Breast epithelium (tissue), 4 donors: Measurements from ENCODE around the gene NEO1. TPM values are rescaled to one million over a fixed set of nuclear protein-coding genes. Genes with fewer than 3 reads are reported as not detected.

Source experiments
- DNase-seq, 2 donors: peaks; one replicate each; pipeline ENCODE4 v3.0.0-alpha.2; 2019; ENCODE audit warnings: low spot score in 2 of 2
- H3K27ac ChIP-seq, 2 donors: fragments of 200-600 bp; sonication (generic) in 1 of 2; one replicate each; pipeline ENCODE4 v1.5.1; 2016 to 2019; ENCODE audit warnings: mild to moderate bottlenecking in 1 of 2
- H3K27me3 ChIP-seq, 2 donors: fragments of 200-600 bp; sonication (generic) in 1 of 2; one replicate each; pipeline versions ENCODE4 v1.5.1 to v1.6.0; 2017 to 2019; ENCODE audit warnings: control low read depth in 1 of 2, mild to moderate bottlenecking in 1 of 2
- H3K36me3 ChIP-seq: fragments of 200-600 bp; one replicate; pipeline ENCODE4 v1.5.1; 2019
- H3K4me1 ChIP-seq, 2 donors: fragments of 200-600 bp; sonication (generic); one replicate each; pipeline ENCODE4 v1.5.1; 2016 to 2019; ENCODE audit warnings: control low read depth in 1 of 2
- H3K4me3 ChIP-seq, 3 donors: fragments of 200-600 bp; sonication (generic); 1 replicate in 2 of 3; 2 replicates in 1 of 3; pipeline ENCODE4 v1.5.1; 2016 to 2019; ENCODE audit warnings: mild to moderate bottlenecking in 3 of 3, moderate library complexity in 2 of 3
- H3K9me3 ChIP-seq, 2 donors: fragments of 200-600 bp; sonication (generic) in 1 of 2; one replicate each; pipeline ENCODE4 v1.5.1; 2016 to 2019; ENCODE audit warnings: control low read depth in 1 of 2
- POLR2A ChIP-seq: fragments of 450-650 bp; IDR thresholded peaks from one replicate; pipeline ENCODE4 v1.6.1; 2016; ENCODE audit warnings: antibody characterized with exemption, mild to moderate bottlenecking, moderate library complexity
- POLR2AphosphoS5 ChIP-seq, 3 donors: sonication (generic); formaldehyde crosslinking; IDR thresholded peaks; one replicate each; pipeline ENCODE4 v1.6.1; 2017; ENCODE audit warnings: antibody characterized with exemption in 3 of 3
- intact Hi-C: fragments of 100-400 bp; cut with DNase I; formaldehyde crosslinking; loops from one replicate; pipeline ENCODE4 v1.15.1; 2023; ENCODE audit warnings: low total_unique reads
- total RNA-seq, 3 donors: library from RNA; depleted of rRNA; stranded (reverse); fragments of >200 nt; gene quantifications; one replicate each; pipeline ENCODE4 v1.1.0, GENCODE V29; 2016
- TF ChIP-seq, protein P1 (sequence below), 3 donors: fragments of 450-650 bp; IDR thresholded peaks; one replicate each; pipeline ENCODE4 v1.5.1; 2016 to 2017; ENCODE audit warnings: antibody characterized with exemption in 3 of 3, mild to moderate bottlenecking in 3 of 3, moderate library complexity in 3 of 3

NEO1 gene
- total RNA-seq, 3 donors from 2014 or later = 21.3 to 66.3 (median 27.5) TPM

DNA sequence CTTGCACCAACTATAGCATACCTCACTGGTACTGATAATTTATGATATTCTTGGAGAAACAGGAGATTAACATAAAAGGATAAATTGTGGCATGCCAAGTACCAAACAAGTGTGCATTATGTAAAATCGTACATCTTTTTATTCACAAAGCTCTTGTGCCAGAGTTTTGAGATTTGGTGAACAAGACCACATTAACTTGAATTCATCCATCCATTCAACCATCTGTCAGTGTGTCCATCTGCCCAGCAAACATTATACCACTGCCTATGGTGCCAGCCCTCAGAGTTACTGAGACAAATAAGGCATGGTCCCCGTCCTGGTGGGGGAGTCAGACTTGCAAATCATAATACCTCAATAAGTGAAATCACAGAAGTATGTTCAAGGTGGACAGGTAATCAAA lies 17.0 kb upstream of the NEO1 start:
- no peak for DNase-seq
- H3K27me3 ChIP-seq = no peaks in the 10 kb centered on the region
- H3K9me3 ChIP-seq = no peaks in the 10 kb centered on the region
- no peak overlapping the region for H3K27ac ChIP-seq
- TF ChIP-seq, protein P1, sequence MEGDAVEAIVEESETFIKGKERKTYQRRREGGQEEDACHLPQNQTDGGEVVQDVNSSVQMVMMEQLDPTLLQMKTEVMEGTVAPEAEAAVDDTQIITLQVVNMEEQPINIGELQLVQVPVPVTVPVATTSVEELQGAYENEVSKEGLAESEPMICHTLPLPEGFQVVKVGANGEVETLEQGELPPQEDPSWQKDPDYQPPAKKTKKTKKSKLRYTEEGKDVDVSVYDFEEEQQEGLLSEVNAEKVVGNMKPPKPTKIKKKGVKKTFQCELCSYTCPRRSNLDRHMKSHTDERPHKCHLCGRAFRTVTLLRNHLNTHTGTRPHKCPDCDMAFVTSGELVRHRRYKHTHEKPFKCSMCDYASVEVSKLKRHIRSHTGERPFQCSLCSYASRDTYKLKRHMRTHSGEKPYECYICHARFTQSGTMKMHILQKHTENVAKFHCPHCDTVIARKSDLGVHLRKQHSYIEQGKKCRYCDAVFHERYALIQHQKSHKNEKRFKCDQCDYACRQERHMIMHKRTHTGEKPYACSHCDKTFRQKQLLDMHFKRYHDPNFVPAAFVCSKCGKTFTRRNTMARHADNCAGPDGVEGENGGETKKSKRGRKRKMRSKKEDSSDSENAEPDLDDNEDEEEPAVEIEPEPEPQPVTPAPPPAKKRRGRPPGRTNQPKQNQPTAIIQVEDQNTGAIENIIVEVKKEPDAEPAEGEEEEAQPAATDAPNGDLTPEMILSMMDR (IDR thresholded peaks at IDR 0.05) = no peak
- no peak for TF ChIP-seq POLR2A
- no peak for TF ChIP-seq POLR2AphosphoS5 (IDR thresholded peaks at IDR 0.05)
- no peaks in the 10 kb centered on the region for H3K36me3 ChIP-seq
- H3K4me3 ChIP-seq = no peak overlapping the region
- H3K4me1 ChIP-seq = no peaks in the 10 kb centered on the region
- intact Hi-C loops = no loop called here

DNA sequence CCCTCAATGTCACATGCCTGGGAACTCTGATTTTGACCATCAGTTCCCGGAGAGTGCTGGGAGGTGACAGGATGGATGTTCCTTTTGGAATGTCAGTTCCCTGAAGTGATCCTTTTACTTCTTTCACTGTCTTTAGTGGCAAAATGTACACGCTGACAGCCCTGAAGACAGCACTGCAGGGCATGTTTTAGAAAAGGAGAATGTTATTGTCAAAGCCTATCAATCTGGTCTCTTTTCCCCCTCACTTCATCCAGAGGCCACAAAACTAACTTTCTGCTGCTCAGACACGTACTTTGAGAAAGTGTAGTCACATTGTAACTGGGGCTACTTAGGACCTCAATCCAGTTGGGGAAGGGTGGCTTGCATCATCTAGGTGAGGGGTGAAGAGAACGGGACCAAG lies 14.0 kb upstream of the NEO1 start:
- no peaks in the 10 kb centered on the region for H3K9me3 ChIP-seq
- TF ChIP-seq POLR2A (no peak), POLR2AphosphoS5 (IDR thresholded peaks at IDR 0.05) (no peak)
- TF ChIP-seq, protein P1 (IDR thresholded peaks at IDR 0.05) = no peak
- H3K27me3 ChIP-seq = no peaks in the 10 kb centered on the region
- no peaks in the 10 kb centered on the region for H3K36me3 ChIP-seq
- no peaks in the 10 kb centered on the region for H3K4me1 ChIP-seq
- no peak for DNase-seq
- intact Hi-C loops = no loop called here
- H3K4me3 ChIP-seq = no peak overlapping the region
- no peak overlapping the region for H3K27ac ChIP-seq

DNA sequence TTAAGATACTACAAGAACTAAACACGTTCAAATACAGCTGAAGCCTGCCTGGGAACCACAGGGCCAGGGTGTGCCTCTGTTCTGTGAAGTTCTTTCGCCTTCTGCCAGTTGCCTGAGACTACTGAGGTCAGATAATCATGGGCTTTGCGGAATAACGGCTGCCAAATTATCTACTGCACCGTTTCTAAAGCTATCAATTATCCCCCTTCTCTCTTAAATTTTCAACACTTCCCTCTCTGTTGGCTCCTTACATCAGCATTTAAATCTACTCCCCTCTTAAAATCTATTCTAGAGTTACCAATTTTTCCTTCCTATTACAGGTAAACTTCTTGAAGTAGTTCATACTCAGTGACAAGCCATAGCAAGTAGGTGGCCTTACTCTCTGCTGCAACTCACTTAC lies 6.2 kb upstream of the NEO1 start:
- no peaks in the 10 kb centered on the region for H3K27me3 ChIP-seq
- H3K9me3 ChIP-seq = no peaks in the 10 kb centered on the region
- DNase-seq = no peak
- H3K36me3 ChIP-seq = no peaks in the 10 kb centered on the region
- no peak overlapping the region for H3K4me3 ChIP-seq
- intact Hi-C loops = no loop called here
- H3K4me1 ChIP-seq = no peaks in the 10 kb centered on the region
- TF ChIP-seq, protein P1 (IDR thresholded peaks at IDR 0.05) = no peak
- TF ChIP-seq POLR2A (no peak), POLR2AphosphoS5 (IDR thresholded peaks at IDR 0.05) (no peak)
- H3K27ac ChIP-seq = no peak overlapping the region

DNA sequence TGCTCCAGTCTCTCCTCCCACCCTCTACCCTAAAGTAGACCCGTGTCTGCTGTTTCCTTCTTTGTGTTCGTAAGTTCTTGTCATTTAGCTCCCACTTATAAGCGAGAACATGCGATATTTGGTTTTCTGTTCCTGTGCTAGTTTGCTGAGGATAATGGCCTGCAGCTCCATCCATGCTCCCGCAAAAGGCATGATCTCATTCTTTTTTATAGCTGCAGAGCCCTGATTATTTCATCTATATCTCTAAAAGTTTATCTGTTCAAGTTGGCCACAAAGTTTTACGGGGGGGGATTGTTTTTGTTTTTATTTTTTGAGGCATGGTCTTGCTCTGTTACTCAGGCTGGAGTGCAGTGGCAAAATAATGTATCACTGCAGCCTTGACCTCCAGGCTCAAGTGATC lies 4.4 kb upstream of the NEO1 start:
- intact Hi-C loops = no loop called here

DNA sequence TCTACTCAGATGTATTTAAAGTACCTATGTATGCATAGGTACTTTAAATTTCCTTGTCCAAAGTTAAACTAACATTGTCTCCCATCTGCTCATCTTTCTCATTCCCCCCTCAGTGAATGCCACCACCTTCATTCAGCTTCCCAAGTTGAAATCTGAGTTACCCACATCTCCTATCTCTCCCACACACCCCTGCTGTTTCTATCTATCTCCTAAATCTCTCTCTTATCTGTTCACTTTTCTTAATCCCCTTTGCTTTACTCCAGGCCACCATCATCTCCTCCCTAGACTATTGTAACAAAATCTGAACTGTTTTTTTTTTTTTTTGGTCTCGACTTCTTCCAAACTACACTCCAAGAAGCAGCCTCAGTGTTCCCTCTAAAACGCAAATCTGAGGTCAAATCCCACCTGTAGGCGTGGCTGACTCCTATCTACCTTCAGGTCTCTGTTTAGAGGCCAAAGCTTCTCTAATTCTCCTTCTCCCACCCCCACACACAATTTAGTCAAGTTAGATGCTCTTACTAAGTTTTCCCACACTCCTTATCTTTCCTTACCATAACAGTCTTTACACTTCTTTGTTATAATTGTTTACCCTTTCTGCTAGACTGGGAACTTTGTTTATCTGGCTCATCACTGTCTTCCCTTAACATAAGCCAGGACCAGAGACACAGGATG lies 3.5 kb upstream of the NEO1 start:
- no peak overlapping the region for H3K27ac ChIP-seq
- no peaks in the 10 kb centered on the region for H3K27me3 ChIP-seq
- no peaks in the 10 kb centered on the region for H3K4me1 ChIP-seq
- H3K4me3 ChIP-seq = no peak overlapping the region
- no peaks in the 10 kb centered on the region for H3K36me3 ChIP-seq
- no peaks in the 10 kb centered on the region for H3K9me3 ChIP-seq
- TF ChIP-seq POLR2A = no peak
- TF ChIP-seq, protein P1 (IDR thresholded peaks at IDR 0.05) = no peak
- DNase-seq = no peak
- intact Hi-C loops = no loop called here

More for the DNA sequence above, 4.4 kb upstream of the NEO1 start:
- TF ChIP-seq POLR2A (no peak), POLR2AphosphoS5 (IDR thresholded peaks at IDR 0.05) (no peak)
- TF ChIP-seq, protein P1 (IDR thresholded peaks at IDR 0.05) = no peak
- no peaks in the 10 kb centered on the region for H3K4me1 ChIP-seq
- DNase-seq = no peak
- H3K36me3 ChIP-seq = no peaks in the 10 kb centered on the region
- no peaks in the 10 kb centered on the region for H3K9me3 ChIP-seq
- no peak overlapping the region for H3K27ac ChIP-seq
- no peak overlapping the region for H3K4me3 ChIP-seq
- H3K27me3 ChIP-seq = no peaks in the 10 kb centered on the region
